Panc1 (cell line): ENCODE data around the gene P2RX4. TPM values are rescaled to one million over a fixed set of nuclear protein-coding genes. Genes with fewer than 3 reads are reported as not detected.

ENCODE experiments used
- ATAC-seq: fragments of 200-7000 bp; cut with Tn5 transposase; 2 replicates; pipeline ENCODE4 v1.9.1; 2020; ENCODE audit warnings: mild to moderate bottlenecking, moderate library complexity
- BruUV-seq: library from RNA; stranded (reverse); fragments of 400-500 nt; replicated peaks from 2 replicates; lab custom pipeline; 2021; lab: Mats Ljungman, UMichigan
- CTCF ChIA-PET: fragments of 300-600 bp; sonication (Branson Sonifier 250); formaldehyde crosslinking; loops from one replicate; lab custom pipeline; 2022; ENCODE audit warnings: antibody characterized with exemption; lab: Charles Lee
- POLR2A ChIA-PET: fragments of 300-600 bp; sonication (Branson Sonifier 250); formaldehyde crosslinking; loops from one replicate; lab custom pipeline; 2022; ENCODE audit warnings: antibody characterized with exemption; lab: Charles Lee
- DNase-seq: peaks from one replicate; pipeline ENCODE4 v3.0.0-alpha.2; 2010; ENCODE audit warnings: low read depth, low spot score
- H3K27ac ChIP-seq: 2 replicates; pipeline ENCODE4 v1.5.1; 2011; ENCODE audit warnings: mild to moderate bottlenecking, low read length, inconsistent platforms
- H3K27me3 ChIP-seq: fragments of 200-500 bp; sonication (Bioruptor generic); 2 replicates; pipeline ENCODE4 v1.6.0; 2014; ENCODE audit warnings: low read length, inconsistent platforms; ENCODE audit not compliant: control insufficient read depth, insufficient read depth
- H3K36me3 ChIP-seq: fragments of 200-500 bp; sonication (Bioruptor generic); 2 replicates; pipeline ENCODE4 v1.5.1; 2014; ENCODE audit warnings: inconsistent platforms, mild to moderate bottlenecking, low read length, moderate library complexity; ENCODE audit not compliant: control insufficient read depth, insufficient read depth
- H3K4me1 ChIP-seq: 2 replicates; pipeline ENCODE4 v1.5.1; 2011; ENCODE audit warnings: inconsistent platforms, mild to moderate bottlenecking, low read length, moderate library complexity; ENCODE audit not compliant: control insufficient read depth, insufficient read depth
- H3K4me3 ChIP-seq, 2 experiments: 2 replicates each; pipeline ENCODE4 v1.5.1; 2011 to 2012; ENCODE audit warnings: low read depth in 2 of 2, low read length in 2 of 2, mild to moderate bottlenecking in 2 of 2, inconsistent platforms in 1 of 2, moderate library complexity in 1 of 2
- H3K9me3 ChIP-seq: fragments of 200-500 bp; sonication (Bioruptor generic); 2 replicates; pipeline ENCODE4 v1.5.1; 2014; ENCODE audit warnings: low read depth, mild to moderate bottlenecking, inconsistent platforms, low read length, moderate library complexity; ENCODE audit not compliant: control insufficient read depth, insufficient read depth
- CTCF ChIP-seq: fragments of 450-650 bp; IDR thresholded peaks from 2 replicates; pipeline ENCODE4 v1.5.1; 2017; ENCODE audit warnings: mild to moderate bottlenecking
- POLR2AphosphoS5 ChIP-seq: IDR thresholded peaks from 2 replicates; pipeline ENCODE4 v1.6.1; 2012; ENCODE audit warnings: mild to moderate bottlenecking, low read depth, low read length, moderate library complexity
- REST ChIP-seq, 2 experiments: IDR thresholded peaks; 2 replicates each; pipeline ENCODE4 v1.6.1; 2011 to 2012; ENCODE audit warnings: low read depth in 2 of 2, control low read depth in 1 of 2, low read length in 1 of 2, mild to moderate bottlenecking in 1 of 2, moderate library complexity in 1 of 2; ENCODE audit not compliant: insufficient read depth in 1 of 2
- SIN3A ChIP-seq: IDR thresholded peaks from 2 replicates; pipeline ENCODE4 v1.6.1; 2012; ENCODE audit warnings: low read depth, mild to moderate bottlenecking, low read length, moderate library complexity, borderline replicate concordance; ENCODE audit not compliant: insufficient read depth
- TCF7L2 ChIP-seq: IDR thresholded peaks from 2 replicates; pipeline ENCODE4 v1.6.1; 2011; ENCODE audit warnings: mild to moderate bottlenecking, low read depth, low read length, inconsistent platforms
- in situ Hi-C: cut with HindIII; loops from 2 replicates; pipeline ENCODE4 v1.10.0; 2016; ENCODE audit warnings: low sequenced_read_pairs, low pct_unique_long_range_greater_than_20kb
- intact Hi-C: fragments of 100-400 bp; cut with micrococcal nuclease; formaldehyde crosslinking; loops from one replicate; pipeline ENCODE4 v1.10.0; 2022; ENCODE audit not compliant: unreplicated experiment
- total RNA-seq: library from RNA; stranded (reverse); gene quantifications from one replicate; pipeline ENCODE4 v1.2.1, GENCODE V29; 2021; ENCODE audit not compliant: unreplicated experiment

The P2RX4 gene
- total RNA-seq, 1 experiment from 2014 or later: 12.4 TPM

GRCh38 chr12:121223292-121224285, 13.7 kb downstream of the P2RX4 start:
- H3K36me3 ChIP-seq: no peaks in the 10 kb centered on the region
- ATAC-seq (peak; percentile 83), DNase-seq (no peak)
- POLR2A ChIA-PET: interaction anchor here (0.6 kb wide), 1 partner anchor 190 kb away, joined by 5 read pairs; no protein-coding TSS in a partner anchor
- H3K27ac ChIP-seq: no peak overlapping the region
- H3K4me1 ChIP-seq: no peaks in the 10 kb centered on the region
- TF ChIP-seq POLR2AphosphoS5 (no peak), CTCF (peak; percentile 33)
- H3K9me3 ChIP-seq: no peaks in the 10 kb centered on the region
- in situ Hi-C loops (no loop called here), intact Hi-C loops (no loop called here)
- no peaks in the 10 kb centered on the region for H3K27me3 ChIP-seq
- no TSS peak for BruUV-seq
- H3K4me3 ChIP-seq: no peak overlapping the region
- CTCF ChIA-PET: interaction anchor here (0.5 kb wide), 1 partner anchor 347 kb away, joined by 5 read pairs; no protein-coding TSS in a partner anchor

- TF ChIP-seq CTCF (no peak), REST (IDR thresholded peaks at IDR 0.05; ENCODE audit: insufficient read depth in 1 of 2, low read depth in 2 of 2, low read length in 1 of 2) (no peak), SIN3A (no peak), POLR2AphosphoS5 (no peak), TCF7L2 (no peak)
- Histone ChIP-seq H3K27me3 (no peaks in the 10 kb centered on the region), H3K4me3 (no peak overlapping the region), H3K9me3 (no peaks in the 10 kb centered on the region), H3K4me1 (no peaks in the 10 kb centered on the region), H3K36me3 (no peaks in the 10 kb centered on the region), H3K27ac (no peak overlapping the region)
- intact Hi-C loops (no loop called here), in situ Hi-C loops (no loop called here)
- BruUV-seq: no TSS peak
- CTCF ChIA-PET: no interaction called here
- POLR2A ChIA-PET: no interaction called here
- no peak for DNase-seq
- ATAC-seq: no peak
These were observed 14.7 kb downstream of the P2RX4 start for GRCh38 chr12:121224591-121224990.
